Uterus (tissue), 2 donors: ENCODE measurements around the gene GFOD2.

ENCODE experiments used
- POLR2A ChIP-seq, 2 donors: fragments of 450-650 bp; IDR thresholded peaks; one replicate each; pipeline ENCODE4 v1.6.1; 2016; ENCODE audit warnings: antibody characterized with exemption in 2 of 2, mild to moderate bottlenecking in 1 of 2, moderate library complexity in 1 of 2
- TF ChIP-seq, protein P1 (sequence below), 4 experiments: fragments of 200-600 bp in 2 of 4; fragments of 450-650 bp in 2 of 4; sonication (generic) in 2 of 4; IDR thresholded peaks; one replicate each; pipeline ENCODE4 v1.5.1; 2016 to 2019; ENCODE audit warnings: antibody characterized with exemption in 4 of 4, mild to moderate bottlenecking in 2 of 4, moderate library complexity in 1 of 4

DNA sequence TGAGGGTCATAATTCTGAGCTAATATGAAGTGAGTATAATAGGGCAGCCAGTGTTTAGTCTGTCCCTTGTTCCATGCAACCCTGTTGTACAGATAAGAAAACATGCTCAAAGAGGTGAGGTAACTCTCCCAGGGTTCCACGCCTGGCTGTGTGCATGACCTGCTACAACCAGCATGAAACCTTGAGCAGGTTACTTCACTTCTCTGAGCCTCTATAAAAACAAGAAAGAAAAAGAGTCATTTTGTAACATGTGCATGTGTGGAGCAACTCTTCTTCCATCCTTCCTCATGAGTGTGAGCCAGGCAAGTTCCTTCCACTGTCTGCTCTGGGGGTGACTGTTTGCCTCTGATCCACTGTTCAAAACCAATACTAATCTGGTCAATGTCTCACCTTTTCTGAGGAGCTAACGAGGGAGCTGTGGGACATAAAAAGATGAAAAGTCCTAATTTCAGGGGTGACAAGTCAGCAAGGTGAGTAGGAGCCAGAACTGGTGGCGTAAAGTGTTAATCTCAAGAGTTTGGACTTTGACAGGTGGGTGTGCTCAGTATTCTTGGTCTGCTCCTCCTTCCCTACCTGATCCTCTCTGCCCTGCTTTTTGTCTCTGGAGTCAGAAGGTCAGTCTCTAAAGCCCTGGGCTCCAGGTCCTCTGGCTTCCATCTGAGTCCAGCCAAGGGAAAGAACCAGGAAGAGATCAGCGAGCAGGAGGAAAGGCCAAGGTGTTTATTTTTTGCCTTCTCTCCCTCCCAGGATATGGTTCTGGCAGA lies 21.5 kb downstream of the GFOD2 start:
- TF ChIP-seq, protein P1, sequence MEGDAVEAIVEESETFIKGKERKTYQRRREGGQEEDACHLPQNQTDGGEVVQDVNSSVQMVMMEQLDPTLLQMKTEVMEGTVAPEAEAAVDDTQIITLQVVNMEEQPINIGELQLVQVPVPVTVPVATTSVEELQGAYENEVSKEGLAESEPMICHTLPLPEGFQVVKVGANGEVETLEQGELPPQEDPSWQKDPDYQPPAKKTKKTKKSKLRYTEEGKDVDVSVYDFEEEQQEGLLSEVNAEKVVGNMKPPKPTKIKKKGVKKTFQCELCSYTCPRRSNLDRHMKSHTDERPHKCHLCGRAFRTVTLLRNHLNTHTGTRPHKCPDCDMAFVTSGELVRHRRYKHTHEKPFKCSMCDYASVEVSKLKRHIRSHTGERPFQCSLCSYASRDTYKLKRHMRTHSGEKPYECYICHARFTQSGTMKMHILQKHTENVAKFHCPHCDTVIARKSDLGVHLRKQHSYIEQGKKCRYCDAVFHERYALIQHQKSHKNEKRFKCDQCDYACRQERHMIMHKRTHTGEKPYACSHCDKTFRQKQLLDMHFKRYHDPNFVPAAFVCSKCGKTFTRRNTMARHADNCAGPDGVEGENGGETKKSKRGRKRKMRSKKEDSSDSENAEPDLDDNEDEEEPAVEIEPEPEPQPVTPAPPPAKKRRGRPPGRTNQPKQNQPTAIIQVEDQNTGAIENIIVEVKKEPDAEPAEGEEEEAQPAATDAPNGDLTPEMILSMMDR (IDR thresholded peaks at IDR 0.05) = no peak
- TF ChIP-seq POLR2A (IDR thresholded peaks at IDR 0.05) = no peak
